Parathyroid adenoma (tissue), 2 donors: ENCODE measurements around the gene CNGB1.
"Not testable (repeated sequence)": the region's sequence is repeated elsewhere in the genome, so short reads cannot be mapped to it uniquely, and the experiment has no call there.

Experiments
- H2AFZ ChIP-seq: fragments of 300-600 bp; sonication (generic); one replicate; pipeline ENCODE4 v1.7.0; 2017; ENCODE audit warnings: antibody characterized with exemption, mild to moderate bottlenecking
- H3K27ac ChIP-seq: fragments of 300-600 bp; sonication (generic); one replicate; pipeline ENCODE4 v1.7.0; 2017
- H3K27me3 ChIP-seq: fragments of 300-600 bp; sonication (generic); one replicate; pipeline ENCODE4 v1.7.0; 2017; ENCODE audit warnings: low read length; ENCODE audit not compliant: control insufficient read depth, insufficient read depth
- H3K36me3 ChIP-seq: fragments of 300-600 bp; sonication (generic); one replicate; pipeline ENCODE4 v1.7.0; 2017; ENCODE audit warnings: low read length; ENCODE audit not compliant: control insufficient read depth, insufficient read depth
- H3K4me1 ChIP-seq: fragments of 300-600 bp; sonication (generic); one replicate; pipeline ENCODE4 v1.7.0; 2017; ENCODE audit warnings: control low read depth
- H3K4me2 ChIP-seq: fragments of 300-600 bp; sonication (generic); one replicate; pipeline ENCODE4 v1.7.0; 2017; ENCODE audit warnings: low read length
- H3K4me3 ChIP-seq: fragments of 300-600 bp; sonication (generic); one replicate; pipeline ENCODE4 v1.7.0; 2017; ENCODE audit warnings: low read depth, low read length
- H3K79me2 ChIP-seq: fragments of 300-600 bp; sonication (generic); one replicate; pipeline ENCODE4 v1.7.0; 2017; ENCODE audit warnings: control low read depth
- H3K9ac ChIP-seq: fragments of 300-600 bp; sonication (generic); one replicate; pipeline ENCODE4 v1.7.0; 2017; ENCODE audit warnings: mild to moderate bottlenecking
- H3K9me3 ChIP-seq: fragments of 300-600 bp; sonication (generic); one replicate; pipeline ENCODE4 v1.7.0; 2017; ENCODE audit warnings: low read length; ENCODE audit not compliant: control insufficient read depth
- TF ChIP-seq, protein P1 (sequence below): fragments of 300-600 bp; sonication (generic); IDR thresholded peaks from one replicate; pipeline ENCODE4 v1.7.0; 2017; ENCODE audit warnings: antibody characterized with exemption, mild to moderate bottlenecking
- donor health status: primary hyperparathyroidism.

The CNGB1 gene

DNA sequence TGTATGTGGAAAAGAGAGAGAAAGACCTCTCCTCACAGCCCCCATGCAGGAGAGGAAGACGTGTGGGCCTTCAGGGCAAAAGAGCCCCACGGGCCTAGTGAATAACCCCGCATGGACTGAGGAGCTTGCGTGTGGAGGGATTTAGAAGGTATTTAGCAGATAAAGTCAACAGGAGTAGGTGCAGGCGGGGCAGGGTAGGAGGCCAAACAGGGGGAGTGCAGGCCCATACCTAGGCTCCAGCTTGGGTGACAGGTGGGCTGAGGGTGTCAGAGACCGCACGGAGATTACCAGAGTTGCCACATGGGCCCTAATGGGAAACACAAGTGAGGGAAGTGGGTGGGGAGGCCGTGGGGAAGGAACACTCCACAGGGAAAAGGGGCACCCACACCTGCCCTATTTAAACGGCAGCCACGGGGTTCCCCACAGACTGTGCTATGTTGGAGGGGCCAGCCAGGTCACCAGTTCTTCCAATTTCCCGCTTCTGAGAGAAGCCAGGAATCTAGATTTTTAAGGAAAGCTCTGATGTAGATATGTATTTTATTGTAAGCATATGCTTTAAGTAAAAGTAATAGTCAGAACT is 8.2 kb upstream of the CNGB1 start:
- Histone ChIP-seq H3K27me3 (no peaks in the 10 kb centered on the region), H3K27ac (no peak overlapping the region), H3K36me3 (no peaks in the 10 kb centered on the region), H3K4me1 (peaks cover 6% of the 10 kb centered on the region), H3K4me3 (no peak overlapping the region), H3K79me2 (no peaks in the 10 kb centered on the region), H2AFZ (no peak overlapping the region), H3K9me3 (no peaks in the 10 kb centered on the region), H3K4me2 (no peak overlapping the region), H3K9ac (no peak overlapping the region)
- TF ChIP-seq, protein P1, sequence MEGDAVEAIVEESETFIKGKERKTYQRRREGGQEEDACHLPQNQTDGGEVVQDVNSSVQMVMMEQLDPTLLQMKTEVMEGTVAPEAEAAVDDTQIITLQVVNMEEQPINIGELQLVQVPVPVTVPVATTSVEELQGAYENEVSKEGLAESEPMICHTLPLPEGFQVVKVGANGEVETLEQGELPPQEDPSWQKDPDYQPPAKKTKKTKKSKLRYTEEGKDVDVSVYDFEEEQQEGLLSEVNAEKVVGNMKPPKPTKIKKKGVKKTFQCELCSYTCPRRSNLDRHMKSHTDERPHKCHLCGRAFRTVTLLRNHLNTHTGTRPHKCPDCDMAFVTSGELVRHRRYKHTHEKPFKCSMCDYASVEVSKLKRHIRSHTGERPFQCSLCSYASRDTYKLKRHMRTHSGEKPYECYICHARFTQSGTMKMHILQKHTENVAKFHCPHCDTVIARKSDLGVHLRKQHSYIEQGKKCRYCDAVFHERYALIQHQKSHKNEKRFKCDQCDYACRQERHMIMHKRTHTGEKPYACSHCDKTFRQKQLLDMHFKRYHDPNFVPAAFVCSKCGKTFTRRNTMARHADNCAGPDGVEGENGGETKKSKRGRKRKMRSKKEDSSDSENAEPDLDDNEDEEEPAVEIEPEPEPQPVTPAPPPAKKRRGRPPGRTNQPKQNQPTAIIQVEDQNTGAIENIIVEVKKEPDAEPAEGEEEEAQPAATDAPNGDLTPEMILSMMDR = no peak

DNA sequence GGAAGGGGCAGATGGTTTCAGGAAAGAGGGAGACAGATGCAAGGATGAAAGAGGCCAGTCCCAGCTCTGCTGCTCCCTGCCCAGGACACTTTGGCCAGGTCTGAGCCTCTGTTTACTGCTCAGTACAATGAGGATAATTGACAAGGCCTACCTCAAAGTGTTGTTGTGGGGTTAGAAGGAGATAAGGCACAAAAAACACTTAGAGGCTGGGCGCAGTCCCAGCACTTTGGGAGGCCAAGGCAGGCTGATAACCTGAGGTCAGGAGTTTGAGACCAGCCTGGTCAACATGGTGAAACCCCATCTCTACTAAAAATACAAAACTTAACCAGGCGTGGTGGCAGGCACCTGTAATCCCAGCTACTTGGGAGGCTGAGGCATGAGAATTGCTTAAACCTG is 7.1 kb upstream of the CNGB1 start:
- not testable (repeated sequence) for H3K79me2 ChIP-seq, H3K9ac ChIP-seq, H3K4me1 ChIP-seq, H3K27ac ChIP-seq, H3K27me3 ChIP-seq, H3K36me3 ChIP-seq, H2AFZ ChIP-seq, H3K4me3 ChIP-seq, H3K4me2 ChIP-seq, H3K9me3 ChIP-seq

DNA sequence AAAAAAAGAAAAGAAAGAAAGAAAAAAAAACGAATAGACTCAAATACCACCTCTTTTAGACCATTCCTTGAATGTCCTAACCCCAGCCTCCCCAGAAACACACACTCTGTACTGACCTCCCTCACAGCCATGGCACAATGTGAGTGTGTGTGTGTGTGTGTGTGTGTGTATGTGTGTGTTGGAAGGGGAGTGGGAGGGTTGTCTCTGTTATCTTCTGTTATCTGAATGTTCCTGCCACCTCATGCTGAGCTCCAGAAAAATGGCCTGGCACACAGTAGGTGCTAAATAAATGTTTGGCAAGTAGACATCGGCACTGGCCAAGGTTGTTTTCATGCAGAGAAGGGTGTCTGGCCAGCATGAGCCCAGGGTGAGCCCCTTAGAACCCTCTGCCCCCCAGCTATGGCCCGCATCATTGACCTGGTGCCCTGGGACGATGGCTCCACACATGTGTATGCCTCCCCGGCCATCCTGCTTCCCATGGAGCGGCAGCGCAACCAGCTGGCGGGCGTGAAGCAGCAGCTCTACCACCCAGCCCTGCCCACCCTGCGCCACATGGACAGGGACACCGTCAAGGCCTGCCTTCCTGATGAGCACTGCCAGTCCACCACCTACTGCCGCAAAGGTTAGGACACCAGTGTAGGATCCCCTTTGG is 6.6 kb upstream of the CNGB1 start:
- no peaks in the 10 kb centered on the region for H3K79me2 ChIP-seq
- no peak overlapping the region for H3K9ac ChIP-seq
- no peak overlapping the region for H2AFZ ChIP-seq
- H3K27me3 ChIP-seq = no peaks in the 10 kb centered on the region
- no peaks in the 10 kb centered on the region for H3K36me3 ChIP-seq
- H3K27ac ChIP-seq = no peak overlapping the region
- H3K9me3 ChIP-seq = no peaks in the 10 kb centered on the region
- H3K4me1 ChIP-seq = peaks cover 5% of the 10 kb centered on the region
- H3K4me2 ChIP-seq = no peak overlapping the region
- H3K4me3 ChIP-seq = no peak overlapping the region
- TF ChIP-seq, protein P1 = no peak

DNA sequence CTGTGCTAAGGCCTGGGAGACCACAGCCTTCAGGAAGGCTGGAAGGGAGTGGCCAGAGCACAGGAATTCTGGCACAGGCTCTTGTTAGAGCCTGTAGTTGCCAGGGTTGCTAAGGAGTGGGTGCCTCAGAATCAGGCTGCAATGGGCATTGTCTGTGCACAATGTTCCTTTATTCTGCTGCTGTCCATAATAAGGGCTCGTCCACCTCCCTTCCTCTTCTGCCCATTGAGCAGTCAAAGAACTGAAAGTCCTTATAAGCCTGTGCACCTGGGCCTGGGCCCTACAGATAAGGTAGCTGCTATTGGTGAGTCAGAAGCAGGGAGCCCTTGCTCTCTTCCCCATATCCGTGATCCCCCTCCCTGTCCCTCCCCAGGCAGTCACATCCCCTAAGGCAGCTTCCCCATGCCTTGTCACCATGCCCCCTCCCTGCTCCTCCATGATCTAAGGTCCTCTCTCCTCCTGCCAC is 5.4 kb upstream of the CNGB1 start:
- Histone ChIP-seq H3K9me3 (no peaks in the 10 kb centered on the region), H3K27ac (no peak overlapping the region), H3K4me1 (no peaks in the 10 kb centered on the region), H2AFZ (no peak overlapping the region), H3K79me2 (no peaks in the 10 kb centered on the region), H3K4me3 (no peak overlapping the region), H3K4me2 (no peak overlapping the region), H3K27me3 (no peaks in the 10 kb centered on the region), H3K36me3 (no peaks in the 10 kb centered on the region), H3K9ac (no peak overlapping the region)
- TF ChIP-seq, protein P1 = no peak

DNA sequence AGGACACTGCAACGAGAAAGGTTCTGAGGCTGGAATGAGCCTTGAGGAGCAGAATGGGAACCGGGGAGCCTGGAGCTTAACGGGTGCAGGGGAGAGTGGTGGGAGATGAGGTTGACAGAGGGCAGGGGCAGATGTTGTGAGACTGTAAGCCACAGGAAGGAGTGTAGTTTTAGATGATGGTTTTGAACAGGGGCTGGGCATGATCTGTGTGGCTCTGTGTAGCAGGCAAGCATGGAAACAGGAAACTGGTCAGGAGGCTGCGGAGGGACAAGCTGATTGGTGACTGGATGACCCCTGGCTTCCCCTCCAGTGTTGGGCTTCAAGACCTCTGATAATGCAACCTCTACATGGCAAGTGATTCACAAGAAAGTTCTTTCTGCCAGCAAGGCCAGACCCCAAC is 1.4 kb upstream of the CNGB1 start:
- H3K27ac ChIP-seq = no peak overlapping the region
- H2AFZ ChIP-seq = no peak overlapping the region
- H3K9me3 ChIP-seq = no peaks in the 10 kb centered on the region
- H3K4me3 ChIP-seq = no peak overlapping the region
- no peak overlapping the region for H3K4me2 ChIP-seq
- no peaks in the 10 kb centered on the region for H3K27me3 ChIP-seq
- no peak overlapping the region for H3K9ac ChIP-seq
- no peaks in the 10 kb centered on the region for H3K36me3 ChIP-seq
- no peaks in the 10 kb centered on the region for H3K4me1 ChIP-seq
- TF ChIP-seq, protein P1 = no peak
- no peaks in the 10 kb centered on the region for H3K79me2 ChIP-seq
